Right lobe of liver (tissue), 6 donors: ENCODE results near the gene LRRFIP2. TPM values are rescaled to one million over a fixed set of nuclear protein-coding genes. Genes with fewer than 3 reads are reported as not detected.

Experiments used
- ATAC-seq, 4 donors: fragments of 200-7000 bp; cut with Tn5 transposase; one replicate each; pipeline ENCODE4 v1.9.1; 2020; ENCODE audit warnings: mild to moderate bottlenecking in 4 of 4, moderate library complexity in 4 of 4
- DNase-seq, 3 donors: peaks; one replicate each; pipeline ENCODE4 v3.0.0-alpha.2; 2020
- H3K27ac ChIP-seq, 3 donors: fragments of 200-600 bp; one replicate each; pipeline ENCODE4 v1.8.0; 2022
- H3K27me3 ChIP-seq, 2 donors: fragments of 200-600 bp; one replicate each; pipeline ENCODE4 v1.8.0; 2022
- H3K36me3 ChIP-seq, 4 donors: fragments of 200-600 bp; sonication (generic) in 1 of 4; one replicate each; pipeline versions ENCODE4 v1.5.1 to v1.8.0; 2017 to 2022; ENCODE audit warnings: control low read depth in 1 of 4
- H3K4me1 ChIP-seq, 4 donors: fragments of 200-600 bp; sonication (generic) in 1 of 4; one replicate each; pipeline versions ENCODE4 v1.5.1 to v1.8.0; 2017 to 2022; ENCODE audit warnings: control low read depth in 1 of 4
- H3K4me3 ChIP-seq, 3 donors: fragments of 200-600 bp; one replicate each; pipeline ENCODE4 v1.8.0; 2022
- H3K9me3 ChIP-seq, 4 donors: fragments of 200-600 bp; sonication (generic) in 1 of 4; one replicate each; pipeline versions ENCODE4 v1.5.1 to v1.8.0; 2017 to 2022; ENCODE audit warnings: control low read depth in 1 of 4
- CTCF ChIP-seq, 4 donors: fragments of 200-600 bp in 3 of 4; fragments of 450-650 bp in 1 of 4; IDR thresholded peaks; one replicate each; pipeline versions ENCODE4 v1.5.1 to v1.8.0; 2016 to 2022; ENCODE audit warnings: antibody characterized with exemption in 4 of 4, mild to moderate bottlenecking in 2 of 4
- POLR2A ChIP-seq: fragments of 450-650 bp; IDR thresholded peaks from one replicate; pipeline ENCODE4 v1.6.1; 2017; ENCODE audit warnings: antibody characterized with exemption, mild to moderate bottlenecking
- WGBS: methylation state at CpG from one replicate; pipeline ENCODE4 v1.1.6; 2018; ENCODE audit warnings: low coverage, low lambda C conversion rate; ENCODE audit not compliant: insufficient coverage; ENCODE audit errors: missing lambda C conversion rate; 5-methylcytosine and 5-hydroxymethylcytosine counted together
- intact Hi-C, 2 donors: fragments of 100-400 bp; cut with DNase I; formaldehyde crosslinking; loops; one replicate each; pipeline versions ENCODE4 v1.11.2 to v1.14.1; 2022
- total RNA-seq, 6 experiments: library from RNA; depleted of rRNA in 2 of 6; stranded (reverse); fragments of >200 nt in 2 of 6; fragmentation: NEBNext Ultra II Directional in 3 of 6; extraction: Animal tissue kit (Norgen Biotek cat#: 25700) in 3 of 6; gene quantifications; one replicate each; pipeline versions ENCODE4 v1.1.0 to v1.2.4, GENCODE V29; 2016 to 2023
- donor health status: DM: no; HTN: yes; CAD: no.
- donor health status: DM: no; HTN: no; CAD: no.
- donor health status: DM: no; HTN: no; CAD: no.
- donor health status: DM: no; HTN: yes; CAD: no.
- donor health status: DM: no; HTN: yes; CAD: no.

The LRRFIP2 gene
- total RNA-seq, 6 experiments from 2014 or later: 32.8 to 46.1 (median 39.6) TPM

DNA sequence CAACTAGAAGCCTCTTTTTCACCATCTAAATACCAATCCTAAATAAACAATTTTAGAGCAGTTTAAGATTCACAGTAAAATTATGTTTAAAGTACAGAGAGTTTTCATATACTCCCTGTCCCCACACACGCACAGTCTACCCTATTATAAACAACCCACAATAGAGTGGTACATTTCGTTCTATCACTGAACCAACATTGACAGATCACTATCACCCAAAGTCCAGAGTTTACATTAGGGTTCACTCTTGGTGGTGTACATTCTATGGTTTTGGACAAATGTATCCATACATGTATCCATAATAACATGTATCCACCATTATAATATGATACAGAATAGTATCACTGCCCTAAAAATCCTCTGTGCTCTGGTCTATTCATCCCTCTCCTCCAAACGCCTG, 92.1 kb downstream of the LRRFIP2 start:
- H3K27ac ChIP-seq: peak overlapping the region in 2 of 3 donors; percentile 66 to 82
- no peaks in the 10 kb centered on the region for H3K27me3 ChIP-seq
- TF ChIP-seq POLR2A (no peak), CTCF (IDR thresholded peaks at IDR 0.05) (no peak)
- no peak overlapping the region for H3K4me3 ChIP-seq
- DNase-seq (no peak), ATAC-seq (peak; percentile 83 to 96 (median 90))
- peaks cover 0 to 33% (median 7%) of the 10 kb centered on the region in 4 donors for H3K4me1 ChIP-seq
- peaks cover 0 to 6% (median 3%) of the 10 kb centered on the region in 4 donors for H3K36me3 ChIP-seq
- intact Hi-C loops: no loop called here
- 31% methylated on average over 3 of the region's 3 CpGs for WGBS
- no peaks in the 10 kb centered on the region for H3K9me3 ChIP-seq

- no peak for TF ChIP-seq CTCF (IDR thresholded peaks at IDR 0.05)
- no peak for TF ChIP-seq POLR2A
- WGBS: no CpG with 5 or more reads among the region's 1 CpG
- no peaks in the 10 kb centered on the region for H3K27me3 ChIP-seq
- no peak for ATAC-seq
- DNase-seq: no peak
- H3K9me3 ChIP-seq: no peaks in the 10 kb centered on the region
- H3K27ac ChIP-seq: no peak overlapping the region
- peaks cover 0 to 31% (median 7%) of the 10 kb centered on the region in 4 donors for H3K36me3 ChIP-seq
- no peak overlapping the region for H3K4me3 ChIP-seq
- H3K4me1 ChIP-seq: peaks cover 0 to 5% (median under 1%) of the 10 kb centered on the region in 4 donors
- intact Hi-C loops: no loop called here
Observed at GRCh38 chr3:37075955-37076354, 98.4 kb downstream of the LRRFIP2 start.

DNA sequence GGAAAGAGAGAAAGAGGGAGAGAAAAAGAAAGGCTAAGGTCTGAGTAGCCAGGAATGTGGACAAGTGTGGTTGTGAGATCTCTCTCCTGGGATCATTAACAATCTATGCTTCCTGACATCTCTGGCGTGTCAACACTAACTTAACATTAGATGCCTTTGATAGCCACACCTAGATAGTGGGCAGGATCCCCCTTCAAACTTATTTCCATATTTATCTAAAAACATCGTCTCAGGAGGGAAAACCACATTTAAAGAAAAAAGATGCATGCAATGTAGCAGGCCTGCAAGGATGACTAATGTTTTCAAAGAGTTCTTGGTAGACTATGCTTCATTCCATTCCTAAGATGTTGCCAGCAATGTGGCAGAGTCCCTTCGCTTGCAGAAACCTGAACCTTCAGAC, 100.2 kb downstream of the LRRFIP2 start:
- DNase-seq (no peak), ATAC-seq (no peak)
- 81% methylated on average over 3 of the region's 3 CpGs for WGBS
- no peaks in the 10 kb centered on the region for H3K9me3 ChIP-seq
- H3K36me3 ChIP-seq: peaks cover 0 to 29% (median 5%) of the 10 kb centered on the region in 4 donors
- no peak overlapping the region for H3K4me3 ChIP-seq
- intact Hi-C loops: no loop called here
- H3K27ac ChIP-seq: no peak overlapping the region
- TF ChIP-seq CTCF (IDR thresholded peaks at IDR 0.05): no peak
- no peak for TF ChIP-seq POLR2A
- no peaks in the 10 kb centered on the region for H3K27me3 ChIP-seq
- no peaks in the 10 kb centered on the region for H3K4me1 ChIP-seq

DNA sequence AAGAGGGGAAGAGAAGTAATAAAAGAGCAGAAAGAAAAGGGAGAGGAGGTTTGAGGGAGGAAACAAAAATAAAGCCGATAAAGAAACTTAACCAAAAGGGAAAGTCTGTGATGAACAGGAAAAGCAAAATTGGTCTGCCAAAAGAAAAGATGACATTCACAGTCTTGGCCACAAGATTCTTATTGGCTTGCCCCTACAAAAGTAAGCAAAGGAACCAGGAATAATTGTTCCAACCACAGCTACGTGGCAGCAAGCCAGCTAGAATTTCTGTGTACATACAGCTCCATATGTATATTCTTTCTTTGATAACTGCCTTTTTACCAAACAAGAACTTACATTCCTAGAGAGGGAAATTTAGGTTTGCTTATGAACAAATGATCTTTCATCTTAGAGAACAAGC, 101.5 kb downstream of the LRRFIP2 start:
- TF ChIP-seq POLR2A: no peak
- no peak for TF ChIP-seq CTCF (IDR thresholded peaks at IDR 0.05)
- Histone ChIP-seq H3K4me1 (no peaks in the 10 kb centered on the region), H3K9me3 (no peaks in the 10 kb centered on the region), H3K4me3 (no peak overlapping the region), H3K36me3 (peaks cover 0 to 34% (median 4%) of the 10 kb centered on the region in 4 donors), H3K27me3 (no peaks in the 10 kb centered on the region), H3K27ac (no peak overlapping the region)
- ATAC-seq: no peak
- DNase-seq: no peak
- 35% methylated on average over 2 of the region's 2 CpGs for WGBS
- intact Hi-C loops: no loop called here

DNA sequence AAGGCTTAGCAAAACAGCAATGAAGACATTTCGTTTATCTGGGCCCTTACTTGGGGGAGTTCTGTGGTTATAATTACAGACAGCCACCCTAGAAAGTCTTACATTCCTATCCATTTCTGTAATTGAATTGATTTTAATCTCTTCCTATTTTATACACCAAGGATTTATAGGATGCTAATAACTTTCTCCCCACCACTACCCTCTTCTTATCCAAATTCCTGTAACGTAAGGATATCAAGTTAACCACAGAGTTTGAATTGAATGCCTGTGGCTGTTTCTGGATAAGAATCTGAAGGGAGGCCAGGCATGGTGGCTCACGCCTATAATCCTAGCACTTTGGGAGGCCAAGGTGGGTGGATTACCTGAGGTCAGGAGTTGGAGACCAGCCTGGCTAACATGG, 102.5 kb downstream of the LRRFIP2 start:
- WGBS: 82% methylated on average over 2 of the region's 3 CpGs
- ATAC-seq (no peak), DNase-seq (no peak)
- H3K27ac ChIP-seq: no peak overlapping the region
- H3K9me3 ChIP-seq: no peaks in the 10 kb centered on the region
- H3K27me3 ChIP-seq: no peaks in the 10 kb centered on the region
- intact Hi-C loops: no loop called here
- no peaks in the 10 kb centered on the region for H3K4me1 ChIP-seq
- H3K36me3 ChIP-seq: peaks cover 0 to 34% (median 4%) of the 10 kb centered on the region in 4 donors
- no peak for TF ChIP-seq CTCF (IDR thresholded peaks at IDR 0.05)
- no peak for TF ChIP-seq POLR2A
- H3K4me3 ChIP-seq: no peak overlapping the region
